ENCODE results near the gene ADAMTS17. TPM values are rescaled to one million over a fixed set of nuclear protein-coding genes. Genes with fewer than 3 reads are reported as not detected.

The ADAMTS17 gene
- total RNA-seq, 1 experiment from 2014 or later: 1.6 TPM

GRCh38 chr15:100208921-100209603 lies 132.7 kb downstream of the ADAMTS17 start:
- Histone ChIP-seq H3K27ac (ENCODE audit: low read length) (no peak overlapping the region), H3K36me3 (ENCODE audit: control insufficient read depth, insufficient read depth, low read length) (no peaks in the 10 kb centered on the region), H3K9me3 (ENCODE audit: control insufficient read depth, insufficient read depth, low read depth, low read length) (no peaks in the 10 kb centered on the region), H3K4me1 (ENCODE audit: control insufficient read depth, insufficient read depth, low read length) (no peaks in the 10 kb centered on the region), H3K27me3 (ENCODE audit: control insufficient read depth, insufficient read depth, low read length) (no peaks in the 10 kb centered on the region), H3K4me3 (ENCODE audit: low read depth in 2 of 2, low read length in 2 of 2) (no peak overlapping the region)
- in situ Hi-C loops (cut with HindIII; ENCODE audit: low pct_unique_long_range_greater_than_20kb, low sequenced_read_pairs) (no loop called here), intact Hi-C loops (cut with micrococcal nuclease; ENCODE audit: unreplicated experiment) (no loop called here)
- DNase-seq (ENCODE audit: low read depth, low spot score) (no peak), ATAC-seq (no peak)
- POLR2A ChIA-PET: no interaction called here
- no TSS peak for BruUV-seq (replicated peaks)
- TF ChIP-seq POLR2AphosphoS5 (IDR thresholded peaks at IDR 0.05; ENCODE audit: low read depth, low read length): no peak
- TF ChIP-seq TCF7L2 (IDR thresholded peaks at IDR 0.05; ENCODE audit: low read depth, low read length): no peak
- no peak for TF ChIP-seq CTCF (IDR thresholded peaks at IDR 0.05)
- CTCF ChIA-PET: no interaction called here

- in situ Hi-C loops (cut with HindIII; ENCODE audit: low pct_unique_long_range_greater_than_20kb, low sequenced_read_pairs): no loop called here
- ChIA-PET CTCF (no interaction called here), POLR2A (no interaction called here)
- no peak for ATAC-seq
- Histone ChIP-seq H3K27me3 (ENCODE audit: control insufficient read depth, insufficient read depth, low read length) (no peaks in the 10 kb centered on the region), H3K9me3 (ENCODE audit: control insufficient read depth, insufficient read depth, low read depth, low read length) (no peaks in the 10 kb centered on the region), H3K27ac (ENCODE audit: low read length) (no peak overlapping the region), H3K4me1 (ENCODE audit: control insufficient read depth, insufficient read depth, low read length) (no peaks in the 10 kb centered on the region), H3K36me3 (ENCODE audit: control insufficient read depth, insufficient read depth, low read length) (no peaks in the 10 kb centered on the region), H3K4me3 (ENCODE audit: low read depth in 2 of 2, low read length in 2 of 2) (no peak overlapping the region)
- DNase-seq (ENCODE audit: low read depth, low spot score): no peak
- intact Hi-C loops (cut with micrococcal nuclease; ENCODE audit: unreplicated experiment): no loop called here
- TF ChIP-seq POLR2AphosphoS5 (IDR thresholded peaks at IDR 0.05; ENCODE audit: low read depth, low read length) (no peak), SIN3A (IDR thresholded peaks at IDR 0.05; ENCODE audit: borderline replicate concordance, insufficient read depth, low read depth, low read length) (no peak), TCF7L2 (IDR thresholded peaks at IDR 0.05; ENCODE audit: low read depth, low read length) (no peak), CTCF (IDR thresholded peaks at IDR 0.05) (no peak), REST (IDR thresholded peaks at IDR 0.05; ENCODE audit: insufficient read depth in 1 of 2, low read depth in 2 of 2, low read length in 1 of 2) (no peak)
- no TSS peak for BruUV-seq (replicated peaks)
Measured at GRCh38 chr15:100207053-100207452, 134.7 kb downstream of the ADAMTS17 start.
